Nephron (organoid): Measurements from ENCODE around the gene PDZRN4.

ENCODE experiments used
- H3K27ac Mint-ChIP-seq, 3 experiments: 2 replicates each; pipeline ENCODE4 v1.8.0; 2020; ENCODE audit warnings: mixed read lengths in 3 of 3, mild to moderate bottlenecking in 2 of 3, moderate library complexity in 1 of 3
- H3K27me3 Mint-ChIP-seq: 2 replicates; pipeline ENCODE4 v1.8.0; 2021; ENCODE audit warnings: low read depth, mild to moderate bottlenecking, moderate library complexity, mixed read lengths
- H3K36me3 Mint-ChIP-seq: 2 replicates; pipeline ENCODE4 v1.8.0; 2020; ENCODE audit warnings: low read depth, mixed read lengths
- H3K4me1 Mint-ChIP-seq: 2 replicates; pipeline ENCODE4 v1.8.0; 2020; ENCODE audit warnings: mixed read lengths
- H3K4me3 Mint-ChIP-seq, 3 experiments: 2 replicates each; pipeline ENCODE4 v1.8.0; 2020; ENCODE audit warnings: mild to moderate bottlenecking in 3 of 3, mixed read lengths in 3 of 3, moderate library complexity in 2 of 3
- H3K9me3 Mint-ChIP-seq: 2 replicates; pipeline ENCODE4 v1.8.0; 2020; ENCODE audit warnings: mixed read lengths
- TF ChIP-seq, protein P1 (sequence below), 3 experiments: fragments of 200-600 bp; sonication (generic); IDR thresholded peaks; one replicate each; pipeline ENCODE4 v1.5.0; 2021; ENCODE audit warnings: antibody characterized with exemption in 3 of 3; ENCODE audit not compliant: unreplicated experiment in 3 of 3

Gene PDZRN4

DNA sequence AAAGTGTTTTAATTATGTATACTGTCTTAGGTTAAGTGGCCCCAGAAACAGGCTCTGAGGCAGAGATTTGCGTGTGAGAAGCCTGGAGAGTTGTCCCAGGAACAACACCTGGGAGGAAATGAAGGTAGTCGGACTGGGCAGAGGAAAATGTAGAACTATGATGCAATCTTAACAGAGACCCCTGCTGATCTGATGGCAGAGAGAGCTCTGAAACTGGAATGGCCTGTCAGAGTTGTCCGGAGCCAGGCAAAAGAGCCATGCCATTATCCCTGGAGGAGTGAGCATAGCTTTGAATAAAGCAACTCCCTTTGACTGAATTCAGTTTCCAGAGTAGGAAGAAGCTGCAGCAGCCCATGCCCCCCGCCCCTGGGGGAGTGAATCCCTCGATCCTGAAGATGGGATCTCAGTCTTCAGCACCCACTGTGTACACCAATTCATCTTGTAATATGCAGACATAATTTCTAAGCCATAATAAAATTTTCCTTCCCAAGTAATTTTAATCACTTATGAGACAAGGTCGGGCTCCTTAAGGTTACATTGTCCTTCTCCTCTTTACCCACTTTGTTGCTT lies 264.8 kb downstream of the PDZRN4 start:
- TF ChIP-seq, protein P1, sequence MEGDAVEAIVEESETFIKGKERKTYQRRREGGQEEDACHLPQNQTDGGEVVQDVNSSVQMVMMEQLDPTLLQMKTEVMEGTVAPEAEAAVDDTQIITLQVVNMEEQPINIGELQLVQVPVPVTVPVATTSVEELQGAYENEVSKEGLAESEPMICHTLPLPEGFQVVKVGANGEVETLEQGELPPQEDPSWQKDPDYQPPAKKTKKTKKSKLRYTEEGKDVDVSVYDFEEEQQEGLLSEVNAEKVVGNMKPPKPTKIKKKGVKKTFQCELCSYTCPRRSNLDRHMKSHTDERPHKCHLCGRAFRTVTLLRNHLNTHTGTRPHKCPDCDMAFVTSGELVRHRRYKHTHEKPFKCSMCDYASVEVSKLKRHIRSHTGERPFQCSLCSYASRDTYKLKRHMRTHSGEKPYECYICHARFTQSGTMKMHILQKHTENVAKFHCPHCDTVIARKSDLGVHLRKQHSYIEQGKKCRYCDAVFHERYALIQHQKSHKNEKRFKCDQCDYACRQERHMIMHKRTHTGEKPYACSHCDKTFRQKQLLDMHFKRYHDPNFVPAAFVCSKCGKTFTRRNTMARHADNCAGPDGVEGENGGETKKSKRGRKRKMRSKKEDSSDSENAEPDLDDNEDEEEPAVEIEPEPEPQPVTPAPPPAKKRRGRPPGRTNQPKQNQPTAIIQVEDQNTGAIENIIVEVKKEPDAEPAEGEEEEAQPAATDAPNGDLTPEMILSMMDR (IDR thresholded peaks at IDR 0.05; ENCODE audit: unreplicated experiment in 3 of 3), result no peak
- Mint-ChIP-seq H3K36me3 (no peaks in the 10 kb centered on the region), H3K27me3 (no peaks in the 10 kb centered on the region), H3K4me3 (no peak overlapping the region), H3K27ac (peak overlapping the region in 1 of 3 experiments; percentile 84), H3K9me3 (no peaks in the 10 kb centered on the region), H3K4me1 (peaks cover 7% of the 10 kb centered on the region)

DNA sequence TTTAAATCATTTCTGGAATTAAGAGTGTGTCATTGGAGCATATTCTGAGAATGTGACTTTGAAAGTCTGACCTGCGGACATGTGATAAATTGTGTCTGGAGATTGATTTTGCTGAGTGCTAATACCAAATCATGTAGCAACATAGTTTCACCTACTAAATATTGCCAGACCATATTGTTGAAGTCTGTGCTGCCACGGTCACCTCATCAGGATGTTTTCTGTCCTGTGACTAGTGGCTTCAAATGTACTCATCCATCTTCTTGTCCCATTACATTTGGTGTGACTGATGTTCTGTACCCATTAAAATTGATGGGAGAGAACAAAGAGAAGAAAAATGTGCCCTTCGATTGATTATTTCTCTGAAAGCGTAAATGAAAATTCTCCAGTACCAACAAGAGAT lies 265.3 kb downstream of the PDZRN4 start:
- Mint-ChIP-seq H3K27ac (no peak overlapping the region), H3K4me3 (no peak overlapping the region), H3K27me3 (no peaks in the 10 kb centered on the region), H3K4me1 (peaks cover 8% of the 10 kb centered on the region), H3K36me3 (no peaks in the 10 kb centered on the region), H3K9me3 (no peaks in the 10 kb centered on the region)
- TF ChIP-seq, protein P1 (IDR thresholded peaks at IDR 0.05; ENCODE audit: unreplicated experiment in 3 of 3), result no peak

DNA sequence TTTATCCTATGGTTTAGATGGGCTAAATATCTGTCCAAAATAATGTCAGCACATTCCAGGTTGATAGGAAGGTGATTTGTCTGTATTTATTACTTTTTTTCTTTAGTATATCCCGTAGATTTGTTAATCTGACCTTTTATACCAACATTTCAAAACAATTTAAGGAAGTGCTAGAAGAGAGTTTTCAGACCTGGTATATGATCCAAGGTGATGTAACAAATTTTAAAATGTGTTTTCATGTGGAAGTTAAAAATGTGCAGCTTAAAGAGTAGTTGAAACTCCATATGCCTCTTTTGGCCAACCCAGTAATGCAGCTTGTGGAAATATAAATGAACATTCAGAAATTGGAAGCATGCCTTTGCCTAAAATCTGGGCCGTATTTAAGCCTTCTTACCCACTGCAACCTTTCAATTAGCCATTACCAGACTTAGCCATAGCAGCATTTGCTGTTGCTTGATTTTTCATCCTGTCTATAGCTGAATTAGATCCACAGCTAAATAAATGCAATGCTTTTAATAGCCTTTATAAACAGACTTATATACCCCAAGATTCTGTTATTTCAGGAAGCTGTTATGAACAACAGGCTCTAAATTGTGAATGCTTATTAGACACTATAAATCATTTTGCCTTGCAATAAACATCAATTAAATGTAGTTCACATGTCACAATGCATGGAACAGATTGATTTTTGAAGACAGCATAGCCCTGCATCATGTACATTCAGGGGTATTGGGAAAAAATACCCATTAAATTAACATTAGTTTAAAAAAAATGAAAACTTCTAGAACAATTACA lies 271.2 kb downstream of the PDZRN4 start:
- H3K4me1 Mint-ChIP-seq, result peaks cover 20% of the 10 kb centered on the region
- TF ChIP-seq, protein P1 (IDR thresholded peaks at IDR 0.05; ENCODE audit: unreplicated experiment in 3 of 3), result no peak
- no peaks in the 10 kb centered on the region for H3K36me3 Mint-ChIP-seq
- H3K27ac Mint-ChIP-seq, result peak overlapping the region; percentile 0 to 17 (median 1)
- no peaks in the 10 kb centered on the region for H3K27me3 Mint-ChIP-seq
- no peaks in the 10 kb centered on the region for H3K9me3 Mint-ChIP-seq
- no peak overlapping the region for H3K4me3 Mint-ChIP-seq

DNA sequence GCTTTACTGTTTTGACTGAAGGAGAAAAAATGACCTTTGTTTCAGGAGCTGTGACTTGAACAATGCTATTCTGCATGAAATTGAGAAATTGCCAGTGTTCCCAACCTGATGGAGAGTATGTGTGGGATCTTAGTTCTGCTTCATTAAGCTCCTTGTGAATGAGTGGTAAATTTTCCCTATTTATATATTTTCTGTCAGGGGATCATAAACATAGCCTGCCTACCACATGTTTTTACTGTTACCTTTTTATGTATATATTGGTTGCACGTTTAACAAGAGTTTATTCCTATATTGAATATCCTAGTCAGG lies 271.7 kb downstream of the PDZRN4 start:
- Mint-ChIP-seq H3K4me1 (peaks cover 20% of the 10 kb centered on the region), H3K36me3 (no peaks in the 10 kb centered on the region), H3K27ac (no peak overlapping the region), H3K9me3 (no peaks in the 10 kb centered on the region), H3K4me3 (no peak overlapping the region), H3K27me3 (no peaks in the 10 kb centered on the region)
- TF ChIP-seq, protein P1 (IDR thresholded peaks at IDR 0.05; ENCODE audit: unreplicated experiment in 3 of 3), result no peak

DNA sequence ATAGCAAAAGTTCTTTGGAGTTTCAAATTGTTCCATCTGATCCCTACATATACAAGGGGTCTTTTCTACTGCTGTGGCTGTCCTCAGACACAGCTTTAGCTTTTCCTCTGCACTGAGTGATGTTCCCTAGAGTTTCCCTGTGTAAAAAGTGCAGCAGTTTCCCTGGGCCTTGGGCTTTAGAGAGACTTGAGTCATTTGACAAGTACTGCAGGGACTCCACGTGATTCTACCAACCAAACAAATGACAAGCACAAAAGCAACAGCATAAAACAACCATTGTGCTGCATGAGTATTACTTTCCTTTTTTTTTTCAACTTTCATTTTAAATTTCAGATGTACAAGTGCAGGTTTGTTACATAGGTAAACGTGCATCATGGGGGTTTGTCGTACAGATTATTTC lies 272.8 kb downstream of the PDZRN4 start:
- Mint-ChIP-seq H3K27me3 (no peaks in the 10 kb centered on the region), H3K9me3 (no peaks in the 10 kb centered on the region), H3K4me3 (no peak overlapping the region), H3K36me3 (no peaks in the 10 kb centered on the region), H3K27ac (peak overlapping the region in 1 of 3 experiments; percentile 49), H3K4me1 (peaks cover 15% of the 10 kb centered on the region)
- TF ChIP-seq, protein P1 (IDR thresholded peaks at IDR 0.05; ENCODE audit: unreplicated experiment in 3 of 3), result no peak

DNA sequence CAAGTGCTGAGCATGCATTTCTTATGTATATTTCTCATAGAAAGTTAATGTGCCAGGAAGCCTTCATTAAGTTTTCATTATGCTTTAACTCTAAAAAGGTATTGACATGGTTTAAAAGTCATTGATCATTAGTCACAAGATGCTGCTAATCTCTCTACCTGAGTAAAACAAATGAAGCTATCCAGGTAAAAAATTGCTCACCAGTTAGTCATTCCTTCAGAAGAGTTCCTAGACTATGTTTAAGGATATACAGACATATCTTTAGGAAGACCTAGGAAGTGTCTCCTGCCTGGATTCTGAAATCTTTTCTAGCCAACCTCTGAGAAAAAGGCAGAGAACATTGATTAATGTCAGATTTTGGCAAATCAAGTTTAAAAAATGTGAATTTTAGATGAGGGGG lies 274.2 kb downstream of the PDZRN4 start:
- Mint-ChIP-seq H3K9me3 (no peaks in the 10 kb centered on the region), H3K4me3 (no peak overlapping the region), H3K27me3 (no peaks in the 10 kb centered on the region), H3K4me1 (peaks cover 13% of the 10 kb centered on the region), H3K27ac (peak overlapping the region in 1 of 3 experiments; percentile 41), H3K36me3 (no peaks in the 10 kb centered on the region)
- TF ChIP-seq, protein P1 (IDR thresholded peaks at IDR 0.05; ENCODE audit: unreplicated experiment in 3 of 3), result no peak
